Nephron progenitor cell (in vitro differentiated cells): Measurements from ENCODE around the gene CDK19.
"Not testable (repeated sequence)": the region's sequence is repeated elsewhere in the genome, so short reads cannot be mapped to it uniquely, and the experiment has no call there.

Experiments
- DNase-seq: peaks from one replicate; pipeline ENCODE4 v3.0.0; 2021
- H3K27ac Mint-ChIP-seq: 2 replicates; pipeline ENCODE4 v1.8.0; 2021; ENCODE audit warnings: mild to moderate bottlenecking, moderate library complexity, mixed read lengths
- H3K27me3 Mint-ChIP-seq: 2 replicates; pipeline ENCODE4 v1.8.0; 2021; ENCODE audit warnings: mild to moderate bottlenecking, low read depth, mixed read lengths; ENCODE audit not compliant: poor library complexity
- H3K36me3 Mint-ChIP-seq: 2 replicates; pipeline ENCODE4 v1.8.0; 2021; ENCODE audit warnings: low read depth, mixed read lengths
- H3K4me1 Mint-ChIP-seq: 2 replicates; pipeline ENCODE4 v1.8.0; 2021; ENCODE audit warnings: mixed read lengths
- H3K4me3 Mint-ChIP-seq: 2 replicates; pipeline ENCODE4 v1.8.0; 2021; ENCODE audit warnings: mild to moderate bottlenecking, moderate library complexity, mixed read lengths
- H3K9me3 Mint-ChIP-seq: 2 replicates; pipeline ENCODE4 v1.8.0; 2021; ENCODE audit warnings: mild to moderate bottlenecking, moderate library complexity, mixed read lengths
- TF ChIP-seq, protein P1 (sequence below): fragments of 200-600 bp; sonication (generic); IDR thresholded peaks from 2 replicates; pipeline ENCODE4 v1.5.0; 2021; ENCODE audit warnings: antibody characterized with exemption

CDK19 gene

DNA sequence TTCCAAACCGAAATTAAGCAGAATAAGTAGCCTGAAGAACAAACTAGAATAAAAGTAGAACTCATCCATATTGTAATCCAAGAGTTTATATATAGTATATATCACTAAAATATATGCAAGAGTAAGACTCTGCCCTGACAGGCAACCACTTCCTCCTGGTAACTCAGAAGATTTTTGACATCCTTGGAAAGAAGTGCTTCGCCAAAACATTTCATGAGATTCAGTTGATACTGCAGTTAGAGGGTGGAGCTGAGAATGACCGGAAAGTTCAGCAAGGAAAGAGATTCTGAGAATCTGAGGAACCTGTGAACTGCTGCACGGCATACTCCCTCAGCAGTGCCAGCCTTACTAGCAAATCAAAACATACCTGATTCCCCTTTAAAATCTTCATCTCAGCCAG is 79.6 kb downstream of the CDK19 start:
- Mint-ChIP-seq H3K27me3 (no peaks in the 10 kb centered on the region), H3K27ac (no peak overlapping the region), H3K4me3 (no peak overlapping the region), H3K9me3 (peaks cover 7% of the 10 kb centered on the region), H3K4me1 (no peaks in the 10 kb centered on the region), H3K36me3 (peaks cover 60% of the 10 kb centered on the region)
- DNase-seq: no peak
- TF ChIP-seq, protein P1, sequence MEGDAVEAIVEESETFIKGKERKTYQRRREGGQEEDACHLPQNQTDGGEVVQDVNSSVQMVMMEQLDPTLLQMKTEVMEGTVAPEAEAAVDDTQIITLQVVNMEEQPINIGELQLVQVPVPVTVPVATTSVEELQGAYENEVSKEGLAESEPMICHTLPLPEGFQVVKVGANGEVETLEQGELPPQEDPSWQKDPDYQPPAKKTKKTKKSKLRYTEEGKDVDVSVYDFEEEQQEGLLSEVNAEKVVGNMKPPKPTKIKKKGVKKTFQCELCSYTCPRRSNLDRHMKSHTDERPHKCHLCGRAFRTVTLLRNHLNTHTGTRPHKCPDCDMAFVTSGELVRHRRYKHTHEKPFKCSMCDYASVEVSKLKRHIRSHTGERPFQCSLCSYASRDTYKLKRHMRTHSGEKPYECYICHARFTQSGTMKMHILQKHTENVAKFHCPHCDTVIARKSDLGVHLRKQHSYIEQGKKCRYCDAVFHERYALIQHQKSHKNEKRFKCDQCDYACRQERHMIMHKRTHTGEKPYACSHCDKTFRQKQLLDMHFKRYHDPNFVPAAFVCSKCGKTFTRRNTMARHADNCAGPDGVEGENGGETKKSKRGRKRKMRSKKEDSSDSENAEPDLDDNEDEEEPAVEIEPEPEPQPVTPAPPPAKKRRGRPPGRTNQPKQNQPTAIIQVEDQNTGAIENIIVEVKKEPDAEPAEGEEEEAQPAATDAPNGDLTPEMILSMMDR: no peak

DNA sequence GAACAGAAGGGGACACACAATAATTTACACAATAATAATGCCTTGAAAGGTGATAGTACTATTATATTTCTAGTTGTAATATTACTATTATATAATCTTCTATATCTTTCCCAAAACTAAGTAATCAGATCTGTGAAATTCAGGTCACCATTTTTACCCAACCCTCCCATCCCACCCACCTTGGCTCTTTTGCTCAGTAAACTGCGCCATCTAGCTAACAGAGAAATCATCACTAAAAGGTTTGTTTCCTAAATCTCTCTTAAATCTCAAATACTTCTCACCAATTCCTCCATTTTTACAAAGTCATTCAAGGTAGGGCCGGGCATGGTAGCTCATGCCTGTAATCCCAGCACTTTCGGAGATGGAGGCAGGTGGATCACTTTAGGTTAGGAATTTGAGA is 83.4 kb downstream of the CDK19 start:
- no peaks in the 10 kb centered on the region for H3K27me3 Mint-ChIP-seq
- H3K9me3 Mint-ChIP-seq: no peaks in the 10 kb centered on the region
- no peaks in the 10 kb centered on the region for H3K4me1 Mint-ChIP-seq
- DNase-seq: no peak
- TF ChIP-seq, protein P1: no peak
- no peak overlapping the region for H3K4me3 Mint-ChIP-seq
- peaks cover 42% of the 10 kb centered on the region for H3K36me3 Mint-ChIP-seq
- H3K27ac Mint-ChIP-seq: no peak overlapping the region

DNA sequence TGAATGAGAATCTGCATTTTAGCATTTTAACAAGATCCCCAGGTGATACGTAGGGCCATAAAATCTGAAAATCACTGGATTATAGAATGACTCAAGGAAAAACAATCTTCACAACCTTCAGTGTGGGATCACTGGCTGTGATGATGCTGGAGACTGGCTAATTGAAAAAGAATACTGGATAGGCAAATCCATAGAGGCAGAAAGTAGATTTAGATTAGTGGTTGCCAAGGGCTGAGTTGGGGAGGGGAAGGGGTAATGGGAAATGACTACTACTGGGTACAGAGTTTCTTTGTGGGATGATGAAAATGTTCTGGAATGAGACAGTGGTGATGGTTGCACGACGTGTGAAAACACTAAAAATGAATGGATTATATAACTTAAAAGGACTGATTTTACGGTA is 84.1 kb downstream of the CDK19 start:
- Mint-ChIP-seq H3K36me3 (peaks cover 42% of the 10 kb centered on the region), H3K4me1 (no peaks in the 10 kb centered on the region), H3K27ac (no peak overlapping the region), H3K4me3 (no peak overlapping the region), H3K27me3 (no peaks in the 10 kb centered on the region), H3K9me3 (no peaks in the 10 kb centered on the region)
- DNase-seq: no peak
- TF ChIP-seq, protein P1: no peak

DNA sequence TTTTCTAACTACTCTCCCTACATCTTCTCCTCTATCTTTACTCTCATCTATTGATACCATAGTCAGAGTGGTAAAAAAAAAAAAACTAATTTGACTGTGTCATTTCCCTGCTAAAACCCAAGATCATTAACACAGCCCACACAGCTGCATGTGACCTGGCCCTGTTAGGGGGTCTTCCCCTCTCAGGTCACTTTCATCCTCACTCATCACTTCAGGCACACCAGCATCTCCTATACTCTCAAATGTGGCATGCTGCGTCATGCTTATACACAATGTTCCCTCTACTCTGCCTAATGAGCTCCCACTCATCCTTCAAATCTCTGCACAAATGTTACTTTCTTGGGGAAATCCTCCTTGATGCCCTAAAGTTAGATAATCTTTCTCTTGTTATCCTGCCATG is 86.8 kb downstream of the CDK19 start:
- H3K9me3 Mint-ChIP-seq: no peaks in the 10 kb centered on the region
- H3K27me3 Mint-ChIP-seq: no peaks in the 10 kb centered on the region
- H3K4me3 Mint-ChIP-seq: no peak overlapping the region
- peak overlapping the region; percentile 1 for H3K27ac Mint-ChIP-seq
- DNase-seq: no peak
- no peaks in the 10 kb centered on the region for H3K4me1 Mint-ChIP-seq
- TF ChIP-seq, protein P1: no peak
- peaks cover 28% of the 10 kb centered on the region for H3K36me3 Mint-ChIP-seq

DNA sequence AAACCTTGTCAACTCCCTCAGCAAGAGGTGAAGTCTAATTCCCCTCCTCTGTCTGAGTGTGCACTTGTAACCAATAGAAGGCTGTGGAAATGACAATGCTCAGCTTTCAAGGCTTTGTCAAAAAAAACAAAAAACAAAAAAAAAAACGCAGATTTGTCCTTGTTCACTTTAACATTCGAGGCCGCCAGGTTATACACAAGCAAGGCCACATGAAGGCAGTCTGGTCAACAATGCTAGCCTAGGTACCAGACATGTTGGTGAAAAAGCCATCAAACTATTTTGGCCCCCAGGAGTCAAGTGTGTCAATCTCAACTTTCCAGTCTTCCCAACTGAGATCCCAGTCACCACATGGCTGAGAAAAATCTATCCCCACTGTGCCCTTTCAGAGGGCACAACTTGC is 92.3 kb downstream of the CDK19 start:
- Mint-ChIP-seq H3K4me3 (no peak overlapping the region), H3K36me3 (peaks cover 20% of the 10 kb centered on the region), H3K27ac (no peak overlapping the region), H3K27me3 (no peaks in the 10 kb centered on the region), H3K4me1 (no peaks in the 10 kb centered on the region), H3K9me3 (no peaks in the 10 kb centered on the region)
- TF ChIP-seq, protein P1: no peak
- no peak for DNase-seq

DNA sequence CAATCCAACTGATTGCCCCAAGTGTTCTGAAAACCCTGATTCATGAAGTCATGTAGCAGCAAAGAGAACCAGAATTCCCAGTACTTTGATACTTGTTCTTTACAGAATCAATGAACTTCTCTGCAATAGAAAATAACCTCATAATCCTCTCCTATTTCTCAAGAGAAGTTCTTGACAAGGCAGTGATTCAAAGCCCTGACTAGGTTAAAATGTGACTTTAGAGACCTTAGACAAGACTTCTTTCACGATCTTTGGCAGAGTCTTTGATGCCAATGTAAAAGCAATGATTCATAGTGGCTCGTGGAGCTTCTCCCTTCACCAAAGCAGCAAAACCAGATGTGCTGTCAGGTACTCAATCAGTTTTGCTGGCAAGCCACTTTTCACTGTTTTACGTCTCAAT is 95.2 kb downstream of the CDK19 start:
- Mint-ChIP-seq H3K9me3 (no peaks in the 10 kb centered on the region), H3K4me1 (no peaks in the 10 kb centered on the region), H3K4me3 (no peak overlapping the region), H3K36me3 (peaks cover 22% of the 10 kb centered on the region), H3K27ac (no peak overlapping the region), H3K27me3 (no peaks in the 10 kb centered on the region)
- TF ChIP-seq, protein P1: no peak
- DNase-seq: no peak

DNA sequence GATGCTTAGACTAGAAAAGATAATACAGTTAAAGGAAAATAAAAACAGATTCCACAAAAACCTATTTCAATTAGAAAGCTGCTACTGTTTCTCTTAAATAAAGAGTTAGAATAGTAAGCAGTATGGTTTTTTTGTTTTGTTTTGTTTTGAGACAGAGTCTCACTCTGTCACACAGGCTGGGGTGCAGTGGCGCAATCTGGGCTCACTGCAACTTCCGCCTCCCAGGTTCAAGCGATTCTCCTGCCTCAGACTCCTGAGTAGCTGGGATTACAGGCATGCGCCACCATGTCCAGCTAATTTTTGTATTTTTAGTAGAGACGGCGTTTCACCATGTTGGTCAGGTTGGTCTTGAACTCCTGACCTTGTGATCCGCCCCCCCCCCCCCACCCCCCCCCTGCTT is 95.7 kb downstream of the CDK19 start:
- H3K27ac Mint-ChIP-seq, DNase-seq, H3K9me3 Mint-ChIP-seq, H3K4me3 Mint-ChIP-seq, H3K4me1 Mint-ChIP-seq, H3K27me3 Mint-ChIP-seq: not testable (repeated sequence)
- H3K36me3 Mint-ChIP-seq: peaks cover 23% of the 10 kb centered on the region
